Endothelial cell of umbilical vein (primary cell): ENCODE measurements around the gene MAML1. TPM values are rescaled to one million over a fixed set of nuclear protein-coding genes. Genes with fewer than 3 reads are reported as not detected.

Experiments used
- BruUV-seq: library from RNA; stranded (reverse); fragments of 400-500 nt; replicated peaks from 2 replicates; lab custom pipeline; 2021; lab: Mats Ljungman, UMichigan
- CTCF ChIA-PET: fragments of 300-600, 350-600 bp; sonication (Branson Sonifier 250); formaldehyde crosslinking; loops from one replicate; lab custom pipeline; 2021; ENCODE audit warnings: antibody characterized with exemption, inconsistent platforms; lab: Charles Lee
- POLR2A ChIA-PET: fragments of 300-600, 350-600 bp; sonication (Branson Sonifier 250); formaldehyde crosslinking; loops from one replicate; lab custom pipeline; 2021; ENCODE audit warnings: antibody characterized with exemption, inconsistent platforms; lab: Charles Lee
- DNase-seq: peaks from one replicate; pipeline ENCODE4 v3.0.0-alpha.2; 2011; ENCODE audit warnings: low read depth, low spot score
- FAIRE-seq: peaks from 2 replicates; lab custom pipeline; 2011; peaks lifted over from hg19 to GRCh38; lab: Jason Lieb, UNC
- H2AFZ ChIP-seq: 2 replicates; pipeline ENCODE4 v1.6.0; 2012; ENCODE audit warnings: low read depth, low read length, control low read depth, inconsistent platforms
- H3K27ac ChIP-seq: 2 replicates; pipeline ENCODE4 v1.5.1; 2011; ENCODE audit warnings: low read depth, mild to moderate bottlenecking, control low read depth, low read length, moderate library complexity; ENCODE audit not compliant: insufficient read depth
- H3K27me3 ChIP-seq, 2 experiments: 2 replicates each; pipeline versions ENCODE4 v1.6.0 to v1.6.1; 2011; ENCODE audit warnings: low read length in 2 of 2, mixed read lengths in 1 of 2; ENCODE audit not compliant: control insufficient read depth in 2 of 2, insufficient read depth in 2 of 2
- H3K36me3 ChIP-seq, 2 experiments: 2 replicates in 1 of 2; 3 replicates in 1 of 2; pipeline ENCODE4 v1.5.1; 2011; ENCODE audit warnings: low read length in 2 of 2, mild to moderate bottlenecking in 1 of 2, moderate library complexity in 1 of 2; ENCODE audit not compliant: control insufficient read depth in 2 of 2, insufficient read depth in 2 of 2; ENCODE audit errors: extremely low read depth in 1 of 2
- H3K4me1 ChIP-seq: 3 replicates; pipeline ENCODE4 v1.5.1; 2011; ENCODE audit warnings: mild to moderate bottlenecking, low read length; ENCODE audit not compliant: control insufficient read depth, insufficient read depth; ENCODE audit errors: extremely low read depth
- H3K4me2 ChIP-seq: 2 replicates; pipeline ENCODE4 v1.6.1; 2011; ENCODE audit warnings: low read length, control low read depth, mixed read lengths; ENCODE audit not compliant: insufficient read depth
- H3K4me3 ChIP-seq, 3 experiments: fragments of 200-600 bp in 1 of 3; sonication (generic), shearing (Covaris generic) in 1 of 3; replicated peaks in 1 of 3; 2 replicates each; pipeline ENCODE4 v1.5.1; 2011 to 2016; ENCODE audit warnings: control low read depth in 3 of 3, low read length in 3 of 3, mild to moderate bottlenecking in 2 of 3, inconsistent platforms in 1 of 3, low read depth in 1 of 3, moderate library complexity in 1 of 3; ENCODE audit not compliant: insufficient read depth in 1 of 3
- H3K79me2 ChIP-seq: 2 replicates; pipeline ENCODE4 v1.6.0; 2012; ENCODE audit warnings: low read length, inconsistent platforms; ENCODE audit not compliant: control insufficient read depth, insufficient read depth
- H3K9ac ChIP-seq: replicated peaks from 2 replicates; pipeline ENCODE3; 2011; ENCODE audit warnings: low read length, control low read depth; ENCODE audit not compliant: insufficient read depth; ENCODE audit errors: extremely low read depth
- H3K9me1 ChIP-seq: replicated peaks from 3 replicates; pipeline ENCODE4 v1.6.0; 2011; ENCODE audit warnings: mild to moderate bottlenecking, low read length; ENCODE audit not compliant: control insufficient read depth, insufficient read depth; ENCODE audit errors: extremely low read depth
- H3K9me3 ChIP-seq: replicated peaks from 2 replicates; pipeline ENCODE4 v1.5.1; 2012; ENCODE audit warnings: low read length, inconsistent platforms; ENCODE audit not compliant: control insufficient read depth, insufficient read depth
- H4K20me1 ChIP-seq: replicated peaks from 2 replicates; pipeline ENCODE3; 2011; ENCODE audit warnings: mild to moderate bottlenecking, low read length; ENCODE audit not compliant: control insufficient read depth, insufficient read depth; ENCODE audit errors: extremely low read depth
- EZH2 ChIP-seq: IDR thresholded peaks from 2 replicates; pipeline ENCODE4 v1.6.1; 2012; ENCODE audit warnings: borderline replicate concordance, low read depth, mild to moderate bottlenecking, moderate library complexity, low read length, inconsistent platforms; ENCODE audit not compliant: severe bottlenecking
- FOS ChIP-seq: IDR thresholded peaks from 2 replicates; pipeline ENCODE4 v1.6.1; 2011; ENCODE audit warnings: mild to moderate bottlenecking, low read length, moderate library complexity, borderline replicate concordance; ENCODE audit not compliant: insufficient read depth
- GATA2 ChIP-seq: IDR thresholded peaks from 2 replicates; pipeline ENCODE4 v1.7.0; 2011; ENCODE audit warnings: low read depth, mild to moderate bottlenecking, moderate library complexity, mixed read lengths, low read length; ENCODE audit not compliant: insufficient read length, insufficient read depth
- JUN ChIP-seq: IDR thresholded peaks from 2 replicates; pipeline ENCODE4 v1.6.1; 2011; ENCODE audit warnings: borderline replicate concordance, low read depth; ENCODE audit not compliant: insufficient read length, insufficient read depth
- MYC ChIP-seq: IDR thresholded peaks from one replicate; pipeline ENCODE4 v1.6.1; 2011; ENCODE audit warnings: mild to moderate bottlenecking, low read depth, low read length
- POLR2A ChIP-seq: IDR thresholded peaks from 2 replicates; pipeline ENCODE4 v1.6.1; 2012; ENCODE audit warnings: low read depth, mild to moderate bottlenecking, control low read depth, low read length
- POLR2AphosphoS5 ChIP-seq: IDR thresholded peaks from 2 replicates; pipeline ENCODE4 v1.6.1; 2012; ENCODE audit warnings: low read depth, mild to moderate bottlenecking, control low read depth, low read length, moderate library complexity; ENCODE audit not compliant: insufficient read depth
- dilution Hi-C: fragments of 300-500 bp; cut with MboI; formaldehyde crosslinking; loops from one replicate; pipeline ENCODE4 v1.15.0; 2019; ENCODE audit warnings: low sequenced_read_pairs; ENCODE audit not compliant: extremely low pct_ligation_motif_present
- intact Hi-C: fragments of 100-400 bp; cut with micrococcal nuclease; formaldehyde crosslinking; loops from one replicate; pipeline ENCODE4 v1.10.0; 2022
- polyA plus RNA-seq, 4 experiments: library from polyadenylated mRNA; depleted of rRNA in 3 of 4; stranded (reverse) in 3 of 4; unstranded in 1 of 4; fragments of >200 nt; gene quantifications; 2 replicates each; pipeline versions ENCODE4 v1.2.1 to v1.2.3, GENCODE V29; 2011 to 2012; ENCODE audit warnings: missing spikeins in 1 of 4
- total RNA-seq: library from RNA; stranded (reverse); gene quantifications from 2 replicates; pipeline ENCODE4 v1.2.3, GENCODE V29; 2021
- TF ChIP-seq, protein P1 (sequence below), 2 donors: IDR thresholded peaks; 1 replicate in 1 of 2; 2 replicates in 1 of 2; pipeline ENCODE4 v1.5.1; 2011; ENCODE audit warnings: low read length in 2 of 2, mild to moderate bottlenecking in 2 of 2, moderate library complexity in 2 of 2, control low read depth in 1 of 2, inconsistent platforms in 1 of 2, low read depth in 1 of 2; ENCODE audit not compliant: insufficient read depth in 1 of 2; ENCODE audit errors: extremely low read depth in 1 of 2
- TF ChIP-seq, protein P2 (sequence below): IDR thresholded peaks from 2 replicates; pipeline ENCODE4 v1.6.1; 2011; ENCODE audit not compliant: insufficient read depth, insufficient read length

MAML1 gene
- total and polyA plus RNA-seq, 2 donors (not counting 3 experiments of a cell fraction or from before 2014, with no cell fraction given), result 12.4 to 29.0 TPM

DNA sequence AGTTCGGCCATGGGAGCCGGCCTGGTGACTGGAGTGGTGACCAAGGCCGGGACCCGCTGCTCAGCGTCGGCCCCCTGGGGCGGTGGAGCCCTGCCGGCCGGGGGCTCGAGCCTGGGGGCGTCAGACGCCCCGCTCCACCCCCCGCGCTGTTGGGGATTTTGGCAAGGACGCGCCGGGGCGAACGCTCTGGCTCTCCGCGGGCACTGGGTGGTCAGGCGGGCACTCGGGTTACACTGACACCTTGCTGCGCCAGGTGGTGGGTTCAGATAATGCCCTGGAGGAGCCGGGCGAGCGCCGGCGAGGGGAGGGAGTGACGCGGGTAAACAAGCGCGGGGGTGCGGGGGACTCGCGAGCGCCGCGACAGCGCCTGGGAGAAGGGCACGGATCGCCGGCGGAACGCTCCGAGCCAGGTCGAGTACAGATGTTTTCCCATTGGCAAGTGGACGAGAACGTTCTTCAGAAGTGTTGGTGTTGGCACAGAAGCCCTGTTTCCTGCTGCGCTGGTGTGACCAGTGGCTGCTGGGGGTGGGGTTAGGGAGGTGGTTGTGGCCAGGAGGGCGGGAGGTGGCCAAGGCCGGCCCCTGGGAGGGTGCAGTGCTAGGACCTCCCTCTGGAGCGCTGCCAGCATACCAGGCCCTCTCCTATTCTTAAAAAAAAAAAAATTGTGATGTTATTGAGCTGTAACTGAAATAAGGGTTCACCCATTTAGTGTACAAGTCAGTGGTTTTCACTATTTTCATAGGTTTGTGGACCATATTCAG, 88.9 kb downstream of the MAML1 start:
- TSS peak; percentile 68 for BruUV-seq
- ChIA-PET CTCF (interaction anchor here (1.7 to 2.6 kb wide), 3 partner anchors 19 to 58 kb away, joined by 5 to 21 read pairs (median 10); no protein-coding TSS in a partner anchor), POLR2A (interaction anchor here (0.6 to 1.7 kb wide), 10 partner anchors 8 to 494 kb away, joined by 3 to 18 read pairs (median 4); partner anchors contain the start of genes HNRNPH1, MAML1 and MRNIP)
- no peaks in the 10 kb centered on the region for H3K9me3 ChIP-seq
- intact Hi-C loops, result loop anchor here (1.0 to 5.0 kb wide), 6 partner anchors 37 to 264 kb away; partner anchors contain the start of genes MAML1, MRNIP and RNF130
- DNase-seq (peak; percentile 93), FAIRE-seq (peak; percentile 96)
- H2AFZ ChIP-seq, result no peak overlapping the region
- dilution Hi-C loops, result no loop called here
- H3K27ac ChIP-seq, result peak overlapping the region; percentile 96
- peak overlapping the region; percentile 49 to 90 (median 82) for H3K4me3 ChIP-seq
- no peaks in the 10 kb centered on the region for H3K9me1 ChIP-seq
- H3K9ac ChIP-seq, result peak overlapping the region; percentile 87
- H3K79me2 ChIP-seq, result peaks cover 53% of the 10 kb centered on the region
- H4K20me1 ChIP-seq, result peaks cover 10% of the 10 kb centered on the region
- peaks cover 37% of the 10 kb centered on the region for H3K4me1 ChIP-seq
- H3K27me3 ChIP-seq, result no peaks in the 10 kb centered on the region
- peaks cover 22 to 33% of the 10 kb centered on the region in 2 experiments for H3K36me3 ChIP-seq
- peak; percentile 85 for TF ChIP-seq POLR2A
- no peak for TF ChIP-seq EZH2
- no peak for TF ChIP-seq MYC
- TF ChIP-seq, protein P1, sequence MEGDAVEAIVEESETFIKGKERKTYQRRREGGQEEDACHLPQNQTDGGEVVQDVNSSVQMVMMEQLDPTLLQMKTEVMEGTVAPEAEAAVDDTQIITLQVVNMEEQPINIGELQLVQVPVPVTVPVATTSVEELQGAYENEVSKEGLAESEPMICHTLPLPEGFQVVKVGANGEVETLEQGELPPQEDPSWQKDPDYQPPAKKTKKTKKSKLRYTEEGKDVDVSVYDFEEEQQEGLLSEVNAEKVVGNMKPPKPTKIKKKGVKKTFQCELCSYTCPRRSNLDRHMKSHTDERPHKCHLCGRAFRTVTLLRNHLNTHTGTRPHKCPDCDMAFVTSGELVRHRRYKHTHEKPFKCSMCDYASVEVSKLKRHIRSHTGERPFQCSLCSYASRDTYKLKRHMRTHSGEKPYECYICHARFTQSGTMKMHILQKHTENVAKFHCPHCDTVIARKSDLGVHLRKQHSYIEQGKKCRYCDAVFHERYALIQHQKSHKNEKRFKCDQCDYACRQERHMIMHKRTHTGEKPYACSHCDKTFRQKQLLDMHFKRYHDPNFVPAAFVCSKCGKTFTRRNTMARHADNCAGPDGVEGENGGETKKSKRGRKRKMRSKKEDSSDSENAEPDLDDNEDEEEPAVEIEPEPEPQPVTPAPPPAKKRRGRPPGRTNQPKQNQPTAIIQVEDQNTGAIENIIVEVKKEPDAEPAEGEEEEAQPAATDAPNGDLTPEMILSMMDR (IDR thresholded peaks at IDR 0.05; ENCODE audit: extremely low read depth in 1 of 2, insufficient read depth in 1 of 2, low read depth in 1 of 2, low read length in 2 of 2), result no peak
- TF ChIP-seq, protein P2, sequence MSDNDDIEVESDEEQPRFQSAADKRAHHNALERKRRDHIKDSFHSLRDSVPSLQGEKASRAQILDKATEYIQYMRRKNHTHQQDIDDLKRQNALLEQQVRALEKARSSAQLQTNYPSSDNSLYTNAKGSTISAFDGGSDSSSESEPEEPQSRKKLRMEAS, result no peak
- no peak for TF ChIP-seq JUN
- peak; percentile 59 for TF ChIP-seq POLR2AphosphoS5
- TF ChIP-seq FOS, result no peak
- TF ChIP-seq GATA2, result no peak
- H3K4me2 ChIP-seq, result peak overlapping the region; percentile 88
